AG08395 (cell line): ENCODE data around the gene TASP1.

Experiments used
- DNase-seq: peaks from one replicate; pipeline ENCODE4 v3.0.0; 2012; ENCODE audit warnings: mixed read lengths, low spot score

Gene TASP1

GRCh38 chr20:13567663-13568062, 71.1 kb downstream of the TASP1 start:
- no peak for DNase-seq

- DNase-seq, result no peak
Observed at GRCh38 chr20:13563854-13564253, 74.9 kb downstream of the TASP1 start.

- no peak for DNase-seq
Observed at GRCh38 chr20:13554706-13555105, 84.0 kb downstream of the TASP1 start.

- DNase-seq, result peak; percentile 6
Observed at GRCh38 chr20:13554076-13554475, 84.7 kb downstream of the TASP1 start.

- DNase-seq, result no peak
Observed at GRCh38 chr20:13552061-13552460, 86.7 kb downstream of the TASP1 start.

- DNase-seq, result no peak
Observed at GRCh38 chr20:13549451-13549850, 89.3 kb downstream of the TASP1 start.

GRCh38 chr20:13546497-13547131, 92.1 kb downstream of the TASP1 start:
- peak; percentile 51 for DNase-seq

- no peak for DNase-seq
Observed at GRCh38 chr20:13545790-13546189, 92.9 kb downstream of the TASP1 start.

GRCh38 chr20:13543783-13544182, 94.9 kb downstream of the TASP1 start:
- no peak for DNase-seq

- DNase-seq, result no peak
Observed at GRCh38 chr20:13535627-13536026, 103.1 kb downstream of the TASP1 start.

GRCh38 chr20:13533946-13534345, 104.8 kb downstream of the TASP1 start:
- DNase-seq, result no peak

GRCh38 chr20:13530146-13530545, 108.6 kb downstream of the TASP1 start:
- DNase-seq, result no peak

GRCh38 chr20:13526551-13526950, 112.2 kb downstream of the TASP1 start:
- no peak for DNase-seq

- peak; percentile 95 for DNase-seq
Observed at GRCh38 chr20:13525225-13525940, 113.3 kb downstream of the TASP1 start.

GRCh38 chr20:13524339-13524738, 114.4 kb downstream of the TASP1 start:
- DNase-seq, result no peak

GRCh38 chr20:13517831-13518230, 120.9 kb downstream of the TASP1 start:
- no peak for DNase-seq

GRCh38 chr20:13515796-13516558, 122.8 kb downstream of the TASP1 start:
- peak; percentile 18 for DNase-seq

GRCh38 chr20:13515291-13515690, 123.4 kb downstream of the TASP1 start:
- DNase-seq, result no peak

GRCh38 chr20:13510837-13511488, 127.8 kb downstream of the TASP1 start:
- peak; percentile 60 for DNase-seq

- no peak for DNase-seq
Observed at GRCh38 chr20:13507646-13508045, 131.1 kb downstream of the TASP1 start.

GRCh38 chr20:13501500-13501899, 137.2 kb downstream of the TASP1 start:
- no peak for DNase-seq

GRCh38 chr20:13494019-13494418, 144.7 kb downstream of the TASP1 start:
- DNase-seq, result peak; percentile 9

GRCh38 chr20:13493143-13493542, 145.6 kb downstream of the TASP1 start:
- DNase-seq, result no peak
